ENCODE measurements around the gene DOCK4.

- TF ChIP-seq CTCF (optimal IDR thresholded peaks at IDR 0.05 in 1 of 3, IDR thresholded peaks at IDR 0.05 in 1 of 3, conservative IDR thresholded peaks at IDR 0.05 in 1 of 3; ENCODE audit: extremely low read depth in 1 of 3, insufficient read depth in 2 of 3, low read length in 3 of 3) (no peak), EZH2 (IDR thresholded peaks at IDR 0.05; ENCODE audit: low read length) (no peak)
These were observed 134.3 kb downstream of the DOCK4 start for GRCh38 chr7:112071856-112072255.
